OCI-LY3 (cell line): ENCODE data around the gene AKR1C3.
"Not testable (repeated sequence)": the region's sequence is repeated elsewhere in the genome, so short reads cannot be mapped to it uniquely, and the experiment has no call there.

Source experiments
- H2AFZ ChIP-seq: fragments of 200-600, 300-600 bp; shearing (Covaris generic); 2 replicates; pipeline ENCODE4 v1.6.0; 2014; ENCODE audit warnings: antibody characterized with exemption, low read depth, low read length
- H3K27ac ChIP-seq: fragments of 200-600, 300-600 bp; sonication (generic); 2 replicates; pipeline ENCODE4 v1.5.1; 2014; ENCODE audit warnings: mild to moderate bottlenecking, low read length, moderate library complexity, mixed read lengths
- H3K27me3 ChIP-seq: fragments of 200-600, 300-600 bp; sonication (generic); 2 replicates; pipeline ENCODE4 v1.6.1; 2014; ENCODE audit warnings: low read depth, low read length, mixed read lengths
- H3K36me3 ChIP-seq: fragments of 200-600, 300-600 bp; sonication (generic); replicated peaks from 2 replicates; pipeline ENCODE3; 2014; ENCODE audit warnings: low read depth, low read length, mixed read lengths
- H3K4me1 ChIP-seq: fragments of 300-600, 200-600 bp; sonication (generic); 2 replicates; pipeline ENCODE4 v1.6.1; 2014; ENCODE audit warnings: low read length, mixed read lengths
- H3K4me2 ChIP-seq: fragments of 200-600, 300-600 bp; sonication (generic); 2 replicates; pipeline ENCODE4 v1.6.1; 2014; ENCODE audit warnings: low read length, mixed read lengths
- H3K4me3 ChIP-seq: fragments of 300-600, 200-600 bp; sonication (generic); 2 replicates; pipeline ENCODE4 v1.5.1; 2014; ENCODE audit warnings: antibody characterized with exemption, mild to moderate bottlenecking, low read length, moderate library complexity
- H3K79me2 ChIP-seq: fragments of 300-600, 200-600 bp; shearing (Covaris generic); 2 replicates; pipeline ENCODE4 v1.6.1; 2014; ENCODE audit warnings: mild to moderate bottlenecking, low read length, mixed read lengths
- H3K9ac ChIP-seq: fragments of 300-600, 200-600 bp; shearing (Covaris generic); 2 replicates; pipeline ENCODE4 v1.6.0; 2014; ENCODE audit warnings: mild to moderate bottlenecking, low read length, moderate library complexity
- H3K9me3 ChIP-seq: fragments of 200-600, 300-600 bp; shearing (Covaris generic); 2 replicates; pipeline ENCODE4 v1.6.1; 2014; ENCODE audit warnings: low read length, mixed read lengths; ENCODE audit not compliant: insufficient read depth
- H4K20me1 ChIP-seq: fragments of 200-600, 300-600 bp; sonication (generic); 2 replicates; pipeline ENCODE4 v1.6.1; 2016; ENCODE audit warnings: low read length, mixed read lengths; ENCODE audit not compliant: insufficient read depth
- CTCF ChIP-seq: fragments of 200-600, 300-600 bp; sonication (generic); IDR thresholded peaks from 2 replicates; pipeline ENCODE4 v1.5.1; 2014; ENCODE audit warnings: antibody characterized with exemption, low read length, low read depth
- EZH2phosphoT487 ChIP-seq: fragments of 200-600 bp; shearing (Covaris generic); IDR thresholded peaks from 2 replicates; pipeline ENCODE4 v1.6.1; 2018; ENCODE audit warnings: antibody characterized with exemption, mixed run types, low read depth

Gene AKR1C3

GRCh38 chr10:5107860-5108526 lies 13.8 kb downstream of the AKR1C3 start:
- H3K4me1 ChIP-seq: no peaks in the 10 kb centered on the region
- no peak overlapping the region for H3K9ac ChIP-seq
- no peaks in the 10 kb centered on the region for H3K9me3 ChIP-seq
- H4K20me1 ChIP-seq: no peaks in the 10 kb centered on the region
- no peak overlapping the region for H3K27ac ChIP-seq
- no peaks in the 10 kb centered on the region for H3K79me2 ChIP-seq
- no peak overlapping the region for H3K4me2 ChIP-seq
- H3K36me3 ChIP-seq: no peaks in the 10 kb centered on the region
- H2AFZ ChIP-seq: no peak overlapping the region
- TF ChIP-seq CTCF (no peak), EZH2phosphoT487 (no peak)
- no peak overlapping the region for H3K4me3 ChIP-seq
- H3K27me3 ChIP-seq: no peaks in the 10 kb centered on the region

GRCh38 chr10:5108658-5109416 lies 14.6 kb downstream of the AKR1C3 start:
- Histone ChIP-seq H3K4me1 (no peaks in the 10 kb centered on the region), H3K4me3 (no peak overlapping the region), H3K9ac (no peak overlapping the region), H3K79me2 (no peaks in the 10 kb centered on the region), H3K9me3 (no peaks in the 10 kb centered on the region), H4K20me1 (no peaks in the 10 kb centered on the region), H3K4me2 (no peak overlapping the region), H2AFZ (no peak overlapping the region), H3K27ac (no peak overlapping the region), H3K36me3 (no peaks in the 10 kb centered on the region), H3K27me3 (no peaks in the 10 kb centered on the region)
- no peak for TF ChIP-seq EZH2phosphoT487
- no peak for TF ChIP-seq CTCF

GRCh38 chr10:5109861-5110260 lies 15.6 kb downstream of the AKR1C3 start:
- H3K4me2 ChIP-seq, H3K4me1 ChIP-seq, H3K9me3 ChIP-seq, H2AFZ ChIP-seq, H3K79me2 ChIP-seq, H3K9ac ChIP-seq, H4K20me1 ChIP-seq, H3K27me3 ChIP-seq, H3K4me3 ChIP-seq, H3K27ac ChIP-seq, H3K36me3 ChIP-seq: not testable (repeated sequence)

- no peak overlapping the region for H3K4me2 ChIP-seq
- no peak overlapping the region for H3K9ac ChIP-seq
- TF ChIP-seq CTCF (no peak), EZH2phosphoT487 (no peak)
- no peaks in the 10 kb centered on the region for H3K27me3 ChIP-seq
- no peaks in the 10 kb centered on the region for H3K36me3 ChIP-seq
- H3K27ac ChIP-seq: no peak overlapping the region
- H2AFZ ChIP-seq: no peak overlapping the region
- H3K4me3 ChIP-seq: no peak overlapping the region
- no peaks in the 10 kb centered on the region for H3K4me1 ChIP-seq
- H4K20me1 ChIP-seq: no peaks in the 10 kb centered on the region
- no peaks in the 10 kb centered on the region for H3K9me3 ChIP-seq
- no peaks in the 10 kb centered on the region for H3K79me2 ChIP-seq
Measured at GRCh38 chr10:5116621-5117020, 22.4 kb downstream of the AKR1C3 start.
